HepG2 (cell line): ENCODE results near the gene ATP6V0D1. TPM values are rescaled to one million over a fixed set of nuclear protein-coding genes. Genes with fewer than 3 reads are reported as not detected.

Experiments
- ARNT ChIP-seq: fragments of 450-650 bp; IDR thresholded peaks from 2 replicates; pipeline ENCODE4 v1.6.1; 2017
- FOXC1 ChIP-seq: sonication (generic); formaldehyde crosslinking; IDR thresholded peaks from 2 replicates; pipeline ENCODE4 v1.8.0; 2022; ENCODE audit warnings: mild to moderate bottlenecking, missing genetic modification reagents, borderline replicate concordance
- HNRNPLL ChIP-seq: fragments of 200-400 bp; formaldehyde crosslinking; IDR thresholded peaks from 2 replicates; pipeline ENCODE4 v1.6.1; 2017; ENCODE audit warnings: mild to moderate bottlenecking, low read depth, low read length; ENCODE audit not compliant: poor library complexity, severe bottlenecking
- KMT2A ChIP-seq: sonication (generic); formaldehyde crosslinking; IDR thresholded peaks from 2 replicates; pipeline ENCODE4 v1.4.0; 2020; ENCODE audit warnings: missing genetic modification reagents
- MTA1 ChIP-seq: sonication (generic); formaldehyde crosslinking; IDR thresholded peaks from 2 replicates; pipeline ENCODE4 v1.4.0; 2020; ENCODE audit warnings: missing genetic modification reagents, mild to moderate bottlenecking, borderline replicate concordance
- NONO ChIP-seq, 2 experiments: fragments of 450-650 bp in 1 of 2; sonication (generic) in 1 of 2; formaldehyde crosslinking in 1 of 2; IDR thresholded peaks in 1 of 2; conservative IDR thresholded peaks in 1 of 2; 2 replicates each; pipeline versions ENCODE4 v1.6.1 to v1.8.0; 2017 to 2022; ENCODE audit warnings: mild to moderate bottlenecking in 1 of 2, missing genetic modification reagents in 1 of 2, moderate library complexity in 1 of 2
- SIX4 ChIP-seq: sonication (generic); formaldehyde crosslinking; IDR thresholded peaks from 2 replicates; pipeline ENCODE4 v1.4.0; 2020; ENCODE audit warnings: missing genetic modification reagents
- SMC3 ChIP-seq: IDR thresholded peaks from 2 replicates; pipeline ENCODE4 v1.6.1; 2011; ENCODE audit warnings: low read length, improper control_type of control experiment
- SUZ12 ChIP-seq: fragments of 150-350 bp; IDR thresholded peaks from 2 replicates; pipeline ENCODE4 v1.6.1; 2014; ENCODE audit warnings: low read depth, low read length
- TAF15 ChIP-seq: fragments of 200-400 bp; formaldehyde crosslinking; IDR thresholded peaks from one replicate; pipeline ENCODE4 v1.6.1; 2018; ENCODE audit warnings: mild to moderate bottlenecking, low read depth, low read length; ENCODE audit not compliant: poor library complexity, severe bottlenecking
- ZBTB3 ChIP-seq: sonication (generic); formaldehyde crosslinking; IDR thresholded peaks from 2 replicates; pipeline ENCODE4 v1.4.0; 2020; ENCODE audit warnings: low read depth, mild to moderate bottlenecking, moderate library complexity, missing genetic modification reagents, borderline replicate concordance
- ZFP90 ChIP-seq: sonication (generic); formaldehyde crosslinking; IDR thresholded peaks from 2 replicates; pipeline ENCODE4 v1.8.0; 2022; ENCODE audit warnings: missing genetic modification reagents, mild to moderate bottlenecking, inconsistent platforms, borderline replicate concordance
- ZNF160 ChIP-seq: sonication (generic); formaldehyde crosslinking; IDR thresholded peaks from 2 replicates; pipeline ENCODE4 v1.8.0; 2022; ENCODE audit warnings: mild to moderate bottlenecking, inconsistent platforms, missing genetic modification reagents
- ZNF225 ChIP-seq: sonication (generic); formaldehyde crosslinking; IDR thresholded peaks from 2 replicates; pipeline ENCODE4 v1.4.0; 2020; ENCODE audit warnings: mild to moderate bottlenecking, missing genetic modification reagents
- ZNF484 ChIP-seq: sonication (generic); formaldehyde crosslinking; IDR thresholded peaks from 2 replicates; pipeline ENCODE4 v1.5.1; 2020; ENCODE audit warnings: mild to moderate bottlenecking, low read depth, missing genetic modification reagents, borderline replicate concordance
- ZNF543 ChIP-seq: sonication (generic); formaldehyde crosslinking; IDR thresholded peaks from 2 replicates; pipeline ENCODE4 v1.4.0; 2020; ENCODE audit warnings: mild to moderate bottlenecking, missing genetic modification reagents
- ZNF619 ChIP-seq: sonication (generic); formaldehyde crosslinking; IDR thresholded peaks from 2 replicates; pipeline ENCODE4 v1.4.0; 2020; ENCODE audit warnings: mild to moderate bottlenecking, missing genetic modification reagents
- ZNF761 ChIP-seq: sonication (generic); formaldehyde crosslinking; conservative IDR thresholded peaks from 2 replicates; pipeline ENCODE4 v1.4.0; 2020; ENCODE audit warnings: mild to moderate bottlenecking, missing genetic modification reagents
- ZZZ3 ChIP-seq: sonication (generic); formaldehyde crosslinking; IDR thresholded peaks from 2 replicates; pipeline ENCODE4 v1.4.0; 2020; ENCODE audit warnings: missing genetic modification reagents, mild to moderate bottlenecking, borderline replicate concordance
- polyA plus RNA-seq, 8 experiments: library from polyadenylated mRNA; depleted of rRNA in 3 of 8; stranded (reverse) in 7 of 8; unstranded in 1 of 8; fragments of >200 nt; fragmentation: Illumina TruSeq in 4 of 8; extraction: Trizol in 4 of 8; gene quantifications; 2 replicates each; pipeline versions ENCODE4 v1.2.1 to v1.2.3, GENCODE V29; 2011 to 2016; ENCODE audit warnings: low read depth in 4 of 8, missing spikeins in 1 of 8, mixed read lengths in 1 of 8; ENCODE audit not compliant: insufficient read depth in 1 of 8
- total RNA-seq, 5 experiments: library from RNA; depleted of rRNA; stranded (reverse); fragments of >200 nt; fragmentation: Illumina TruSeq; extraction: Trizol; gene quantifications; 2 replicates each; pipeline ENCODE4 v1.2.3, GENCODE V29; 2016; ENCODE audit warnings: low read depth in 1 of 5
- TF ChIP-seq, protein P1 (sequence below): sonication (generic); formaldehyde crosslinking; IDR thresholded peaks from 2 replicates; pipeline ENCODE4 v1.5.1; 2020; ENCODE audit warnings: mild to moderate bottlenecking, moderate library complexity, missing genetic modification reagents
- TF ChIP-seq, protein P2 (sequence below): sonication (generic); formaldehyde crosslinking; IDR thresholded peaks from 2 replicates; pipeline ENCODE4 v1.5.0; 2020; ENCODE audit warnings: missing genetic modification reagents
- TF ChIP-seq, protein P3 (sequence below): sonication (generic); formaldehyde crosslinking; IDR thresholded peaks from 2 replicates; pipeline ENCODE4 v1.4.0; 2020; ENCODE audit warnings: mild to moderate bottlenecking, missing genetic modification reagents
- TF ChIP-seq, protein P4 (sequence below): sonication (generic); formaldehyde crosslinking; IDR thresholded peaks from 2 replicates; pipeline ENCODE4 v1.5.0; 2020; ENCODE audit warnings: missing genetic modification reagents

Gene ATP6V0D1
- total and polyA plus RNA-seq, 2 of the 13 experiments (the other 11 are each of a cell fraction or from before 2014, with no cell fraction given): 51.1 to 61.3 TPM

DNA sequence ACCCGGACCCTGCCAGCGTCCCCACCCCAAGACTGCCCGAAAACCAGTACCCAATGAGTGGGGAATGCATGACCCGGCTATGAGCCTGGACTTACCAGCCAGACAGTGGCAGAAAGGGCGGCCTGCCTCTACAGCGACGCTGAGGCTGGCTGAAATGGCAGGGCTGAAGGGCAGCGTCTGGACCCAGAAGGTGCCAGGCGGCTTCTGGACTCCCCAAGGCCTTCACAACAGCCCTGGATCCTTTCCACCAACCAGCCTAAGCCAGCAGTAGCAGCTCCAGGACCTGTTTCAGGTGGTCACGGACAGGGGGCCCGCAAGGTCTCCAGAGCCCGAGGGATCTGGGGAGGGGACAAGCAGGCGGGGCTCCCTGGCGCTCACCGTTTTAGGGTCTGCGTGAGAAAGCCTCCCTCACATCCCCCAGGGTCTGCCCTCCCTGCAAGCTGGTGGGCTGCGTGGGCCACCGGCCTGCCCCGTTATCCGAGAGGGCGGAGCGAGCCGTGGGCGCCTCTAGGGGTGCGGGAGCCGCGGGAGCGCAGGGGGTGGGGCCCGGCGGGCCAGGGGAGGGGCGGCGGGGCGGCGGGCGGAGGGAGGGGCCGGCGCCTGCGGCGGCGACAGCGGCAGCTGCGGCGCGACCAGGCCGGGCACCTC, 47.4 kb upstream of the ATP6V0D1 start, which contains the start of gene RIPOR1 (continued):
- no peak for TF ChIP-seq ZZZ3
- TF ChIP-seq ZNF543 (CRISPR knock-in tag): 0 out of 2 replicates have a peak, but pooled peaks have one; percentile 64
- no peak for TF ChIP-seq SMC3
- TF ChIP-seq, protein P1, sequence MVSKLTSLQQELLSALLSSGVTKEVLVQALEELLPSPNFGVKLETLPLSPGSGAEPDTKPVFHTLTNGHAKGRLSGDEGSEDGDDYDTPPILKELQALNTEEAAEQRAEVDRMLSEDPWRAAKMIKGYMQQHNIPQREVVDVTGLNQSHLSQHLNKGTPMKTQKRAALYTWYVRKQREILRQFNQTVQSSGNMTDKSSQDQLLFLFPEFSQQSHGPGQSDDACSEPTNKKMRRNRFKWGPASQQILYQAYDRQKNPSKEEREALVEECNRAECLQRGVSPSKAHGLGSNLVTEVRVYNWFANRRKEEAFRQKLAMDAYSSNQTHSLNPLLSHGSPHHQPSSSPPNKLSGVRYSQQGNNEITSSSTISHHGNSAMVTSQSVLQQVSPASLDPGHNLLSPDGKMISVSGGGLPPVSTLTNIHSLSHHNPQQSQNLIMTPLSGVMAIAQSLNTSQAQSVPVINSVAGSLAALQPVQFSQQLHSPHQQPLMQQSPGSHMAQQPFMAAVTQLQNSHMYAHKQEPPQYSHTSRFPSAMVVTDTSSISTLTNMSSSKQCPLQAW (CRISPR knock-in tag): peak; percentile 68
- TF ChIP-seq MTA1 (CRISPR knock-in tag): peak; percentile 6; the same call in 1 of the 2 replicates
- no peak for TF ChIP-seq SIX4 (CRISPR knock-in tag)
- TF ChIP-seq, protein P2, sequence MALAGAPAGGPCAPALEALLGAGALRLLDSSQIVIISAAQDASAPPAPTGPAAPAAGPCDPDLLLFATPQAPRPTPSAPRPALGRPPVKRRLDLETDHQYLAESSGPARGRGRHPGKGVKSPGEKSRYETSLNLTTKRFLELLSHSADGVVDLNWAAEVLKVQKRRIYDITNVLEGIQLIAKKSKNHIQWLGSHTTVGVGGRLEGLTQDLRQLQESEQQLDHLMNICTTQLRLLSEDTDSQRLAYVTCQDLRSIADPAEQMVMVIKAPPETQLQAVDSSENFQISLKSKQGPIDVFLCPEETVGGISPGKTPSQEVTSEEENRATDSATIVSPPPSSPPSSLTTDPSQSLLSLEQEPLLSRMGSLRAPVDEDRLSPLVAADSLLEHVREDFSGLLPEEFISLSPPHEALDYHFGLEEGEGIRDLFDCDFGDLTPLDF: no peak
- peak; percentile 30; the same call in 1 of the 2 replicates for TF ChIP-seq ZNF225 (CRISPR knock-in tag)
- no peak for TF ChIP-seq TAF15
- TF ChIP-seq HNRNPLL: peak; percentile 0
- no peak for TF ChIP-seq NONO (IDR thresholded peaks at IDR 0.05)
- TF ChIP-seq NONO (CRISPR knock-in tag; conservative IDR thresholded peaks at IDR 0.05): peak; percentile 16; the same call in 1 of the 2 replicates
- TF ChIP-seq ZNF619: 0 out of 2 replicates have a peak, but pooled peaks have one; percentile 65
- no peak for TF ChIP-seq FOXC1 (CRISPR knock-in tag)
- no peak for TF ChIP-seq ZNF484 (CRISPR knock-in tag)
- TF ChIP-seq, protein P3, sequence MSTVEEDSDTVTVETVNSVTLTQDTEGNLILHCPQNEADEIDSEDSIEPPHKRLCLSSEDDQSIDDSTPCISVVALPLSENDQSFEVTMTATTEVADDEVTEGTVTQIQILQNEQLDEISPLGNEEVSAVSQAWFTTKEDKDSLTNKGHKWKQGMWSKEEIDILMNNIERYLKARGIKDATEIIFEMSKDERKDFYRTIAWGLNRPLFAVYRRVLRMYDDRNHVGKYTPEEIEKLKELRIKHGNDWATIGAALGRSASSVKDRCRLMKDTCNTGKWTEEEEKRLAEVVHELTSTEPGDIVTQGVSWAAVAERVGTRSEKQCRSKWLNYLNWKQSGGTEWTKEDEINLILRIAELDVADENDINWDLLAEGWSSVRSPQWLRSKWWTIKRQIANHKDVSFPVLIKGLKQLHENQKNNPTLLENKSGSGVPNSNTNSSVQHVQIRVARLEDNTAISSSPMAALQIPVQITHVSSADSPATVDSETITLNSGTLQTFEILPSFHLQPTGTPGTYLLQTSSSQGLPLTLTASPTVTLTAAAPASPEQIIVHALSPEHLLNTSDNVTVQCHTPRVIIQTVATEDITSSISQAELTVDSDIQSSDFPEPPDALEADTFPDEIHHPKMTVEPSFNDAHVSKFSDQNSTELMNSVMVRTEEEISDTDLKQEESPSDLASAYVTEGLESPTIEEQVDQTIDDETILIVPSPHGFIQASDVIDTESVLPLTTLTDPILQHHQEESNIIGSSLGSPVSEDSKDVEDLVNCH (CRISPR knock-in tag): no peak
- TF ChIP-seq KMT2A: no peak
- TF ChIP-seq ARNT: no peak
- TF ChIP-seq ZNF761 (CRISPR knock-in tag): no peak
- no peak for TF ChIP-seq ZNF160 (CRISPR knock-in tag)
- TF ChIP-seq SUZ12: no peak
- TF ChIP-seq, protein P4, sequence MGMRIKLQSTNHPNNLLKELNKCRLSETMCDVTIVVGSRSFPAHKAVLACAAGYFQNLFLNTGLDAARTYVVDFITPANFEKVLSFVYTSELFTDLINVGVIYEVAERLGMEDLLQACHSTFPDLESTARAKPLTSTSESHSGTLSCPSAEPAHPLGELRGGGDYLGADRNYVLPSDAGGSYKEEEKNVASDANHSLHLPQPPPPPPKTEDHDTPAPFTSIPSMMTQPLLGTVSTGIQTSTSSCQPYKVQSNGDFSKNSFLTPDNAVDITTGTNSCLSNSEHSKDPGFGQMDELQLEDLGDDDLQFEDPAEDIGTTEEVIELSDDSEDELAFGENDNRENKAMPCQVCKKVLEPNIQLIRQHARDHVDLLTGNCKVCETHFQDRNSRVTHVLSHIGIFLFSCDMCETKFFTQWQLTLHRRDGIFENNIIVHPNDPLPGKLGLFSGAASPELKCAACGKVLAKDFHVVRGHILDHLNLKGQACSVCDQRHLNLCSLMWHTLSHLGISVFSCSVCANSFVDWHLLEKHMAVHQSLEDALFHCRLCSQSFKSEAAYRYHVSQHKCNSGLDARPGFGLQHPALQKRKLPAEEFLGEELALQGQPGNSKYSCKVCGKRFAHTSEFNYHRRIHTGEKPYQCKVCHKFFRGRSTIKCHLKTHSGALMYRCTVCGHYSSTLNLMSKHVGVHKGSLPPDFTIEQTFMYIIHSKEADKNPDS (CRISPR knock-in tag): no peak
- no peak for TF ChIP-seq ZBTB3 (CRISPR knock-in tag)
- TF ChIP-seq ZFP90: no peak
